Esophagus (tissue), 2 donors: ENCODE data around the gene SI. TPM values are rescaled to one million over a fixed set of nuclear protein-coding genes. Genes with fewer than 3 reads are reported as not detected.

Experiments
- H3K27ac ChIP-seq, 2 donors: one replicate each; pipeline ENCODE4 v1.5.1; 2013; ENCODE audit warnings: low read depth in 2 of 2, mild to moderate bottlenecking in 2 of 2, inconsistent platforms in 1 of 2, low read length in 1 of 2, moderate library complexity in 1 of 2
- H3K27me3 ChIP-seq, 2 donors: one replicate each; pipeline ENCODE4 v1.6.1; 2013; ENCODE audit warnings: low read length in 2 of 2, control low read depth in 1 of 2, mild to moderate bottlenecking in 1 of 2; ENCODE audit not compliant: insufficient read depth in 2 of 2, control insufficient read depth in 1 of 2
- H3K36me3 ChIP-seq, 2 donors: one replicate each; pipeline ENCODE4 v1.6.1; 2013; ENCODE audit warnings: low read length in 1 of 2; ENCODE audit not compliant: control insufficient read depth in 2 of 2, insufficient read depth in 2 of 2
- H3K4me1 ChIP-seq, 2 donors: one replicate each; pipeline ENCODE4 v1.6.1; 2013; ENCODE audit warnings: low read length in 1 of 2; ENCODE audit not compliant: control insufficient read depth in 2 of 2, insufficient read depth in 2 of 2
- H3K4me3 ChIP-seq, 2 donors: one replicate each; pipeline ENCODE4 v1.5.1; 2013; ENCODE audit warnings: low read length in 2 of 2, mild to moderate bottlenecking in 2 of 2, low read depth in 1 of 2, moderate library complexity in 1 of 2
- H3K9me3 ChIP-seq, 2 donors: one replicate each; pipeline ENCODE4 v1.6.1; 2013; ENCODE audit warnings: mild to moderate bottlenecking in 2 of 2, low read depth in 1 of 2, low read length in 1 of 2, moderate library complexity in 1 of 2; ENCODE audit not compliant: control insufficient read depth in 2 of 2, insufficient read depth in 1 of 2
- WGBS, 2 donors: extraction: QIAGEN DNeasy Blood & Tissue Kit; methylation state at CpG; one replicate each; pipeline ENCODE4 v1.1.7; 2013; 5-methylcytosine and 5-hydroxymethylcytosine counted together
- polyA plus RNA-seq, 2 donors: library from polyadenylated mRNA; stranded (reverse); fragments of 200-250 nt; gene quantifications; one replicate each; pipeline ENCODE4 v1.2.3, GENCODE V29; 2013
- donor health status: healthy with polysubstance abuse.
- donor health status: Bipolar disorder and iron deficiency.

Gene SI
- under 1 TPM in 1 of 2 donors, not detected in 1; 0.04 TPM for polyA plus RNA-seq

DNA sequence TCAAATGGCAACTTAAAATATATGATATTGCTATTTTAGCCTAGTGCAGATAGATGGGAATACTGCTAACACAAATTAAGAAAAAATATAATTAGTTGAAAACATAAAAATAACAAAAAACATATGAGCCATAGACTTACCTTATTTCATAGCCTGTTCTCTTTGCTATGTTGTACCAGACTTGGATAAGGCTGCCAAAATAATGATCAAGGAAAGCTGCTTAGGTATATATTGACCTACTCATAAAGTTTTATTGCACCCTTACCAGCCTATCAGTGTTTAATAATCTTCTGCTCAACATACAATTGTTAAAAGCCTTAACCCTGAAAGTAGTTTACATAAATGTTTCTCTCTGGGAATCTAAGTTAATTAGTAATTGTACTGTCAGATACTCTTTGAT, at the start of gene SI:
Gene SI (minus strand): TSS at position 204 of the 400 bp plus-strand sequence. CDS start 2,484 bp downstream, outside the sequence.
- Histone ChIP-seq H3K27ac (no peak within 1 kb of the TSS), H3K4me3 (no peak within 1 kb of the TSS), H3K27me3 (no peaks in the 10 kb centered on the region)

DNA sequence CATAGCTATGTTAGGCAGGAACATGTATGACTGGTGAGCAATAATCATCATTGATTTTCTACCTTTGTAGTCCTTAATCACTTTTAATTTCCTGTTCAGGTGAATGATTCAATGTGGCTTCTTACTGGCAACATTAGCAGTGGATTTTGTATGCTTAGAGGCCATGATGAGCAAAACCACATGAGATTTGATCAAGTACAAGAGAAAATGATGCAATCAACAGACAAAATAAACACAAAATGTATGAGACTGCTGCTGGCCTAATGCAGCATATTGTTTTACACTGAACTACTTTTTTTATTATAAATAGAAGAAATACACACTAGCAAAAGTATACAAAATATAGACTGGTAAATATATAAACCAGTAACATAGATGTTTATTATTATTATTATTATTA, 47.5 kb upstream of the SI start:
- H3K4me3 ChIP-seq: no peak overlapping the region
- no peaks in the 10 kb centered on the region for H3K36me3 ChIP-seq
- H3K9me3 ChIP-seq: no peaks in the 10 kb centered on the region
- no peaks in the 10 kb centered on the region for H3K4me1 ChIP-seq
- no peak overlapping the region for H3K27ac ChIP-seq
- no peaks in the 10 kb centered on the region for H3K27me3 ChIP-seq

More for the DNA sequence above, at the start of gene SI:
- Histone ChIP-seq H3K9me3 (no peaks in the 10 kb centered on the region), H3K4me1 (no peaks in the 10 kb centered on the region), H3K36me3 (no peaks in the 10 kb centered on the region)

DNA sequence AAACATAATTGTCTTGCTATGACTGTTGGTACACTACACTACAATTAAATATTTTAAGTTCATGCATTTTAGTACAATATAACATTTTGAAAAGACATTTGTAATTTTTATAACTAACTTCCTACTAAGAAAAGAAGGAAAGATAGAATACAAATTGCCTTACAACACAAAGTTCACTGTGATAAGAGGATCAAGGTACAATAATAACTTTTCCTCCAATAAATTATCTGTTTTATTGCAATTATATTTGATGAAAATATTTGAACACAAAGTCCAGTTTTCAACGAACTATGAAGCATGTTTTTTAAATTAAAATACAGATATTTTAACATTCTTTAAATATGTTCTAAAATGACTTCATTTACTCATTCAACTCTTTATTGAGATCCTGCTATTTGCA, 33.1 kb upstream of the SI start:
- H3K9me3 ChIP-seq: no peaks in the 10 kb centered on the region
- 44 to 59% methylated on average over 1 of the region's 1 CpG for WGBS, 2 donors
- no peak overlapping the region for H3K4me3 ChIP-seq
- no peaks in the 10 kb centered on the region for H3K36me3 ChIP-seq
- H3K4me1 ChIP-seq: no peaks in the 10 kb centered on the region
- H3K27me3 ChIP-seq: no peaks in the 10 kb centered on the region
- no peak overlapping the region for H3K27ac ChIP-seq

DNA sequence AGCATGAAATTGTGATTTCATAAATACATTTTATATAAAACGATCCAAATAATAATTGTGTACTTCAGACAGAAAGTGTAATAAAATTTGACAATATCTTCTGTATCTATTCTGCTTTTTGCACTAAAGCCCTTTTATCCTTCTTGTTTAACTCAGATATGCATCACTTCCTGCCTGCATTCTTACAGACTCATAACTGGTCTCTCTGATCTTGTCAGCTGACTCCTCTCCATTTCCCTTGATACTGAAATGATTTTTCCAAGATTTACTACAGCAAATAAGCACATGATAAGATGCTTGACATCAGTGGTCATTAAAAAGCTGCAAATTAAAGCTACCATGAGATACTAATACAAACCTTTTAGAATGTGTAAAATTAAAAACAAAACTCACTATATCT, 25.3 kb upstream of the SI start:
- Histone ChIP-seq H3K4me1 (no peaks in the 10 kb centered on the region), H3K27me3 (no peaks in the 10 kb centered on the region), H3K9me3 (no peaks in the 10 kb centered on the region), H3K36me3 (no peaks in the 10 kb centered on the region), H3K4me3 (no peak overlapping the region), H3K27ac (no peak overlapping the region)
- 69 to 88% methylated on average over 1 of the region's 1 CpG for WGBS, 2 donors

DNA sequence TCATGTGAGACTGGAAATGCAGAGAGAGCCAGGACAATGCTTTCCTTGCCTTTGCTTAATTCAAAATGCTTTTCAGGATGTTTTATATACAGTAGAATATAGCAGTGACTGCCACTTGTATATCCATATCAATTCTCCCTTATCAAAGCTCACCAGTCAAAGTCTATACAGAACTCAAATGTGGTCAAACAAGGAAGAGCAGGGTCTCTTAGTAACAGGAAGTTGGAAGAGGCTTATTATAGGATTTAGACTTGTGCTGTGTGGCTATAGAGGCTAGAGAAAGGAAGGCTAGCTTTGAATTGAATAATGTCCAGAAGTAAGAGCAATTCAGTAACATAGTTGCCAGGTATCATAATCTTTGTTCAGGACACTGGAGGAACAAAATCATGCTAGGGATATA, 4.4 kb upstream of the SI start:
- no peak overlapping the region for H3K4me3 ChIP-seq
- H3K4me1 ChIP-seq: no peaks in the 10 kb centered on the region
- no peaks in the 10 kb centered on the region for H3K36me3 ChIP-seq
- H3K27me3 ChIP-seq: no peaks in the 10 kb centered on the region
- no peak overlapping the region for H3K27ac ChIP-seq
- no peaks in the 10 kb centered on the region for H3K9me3 ChIP-seq

DNA sequence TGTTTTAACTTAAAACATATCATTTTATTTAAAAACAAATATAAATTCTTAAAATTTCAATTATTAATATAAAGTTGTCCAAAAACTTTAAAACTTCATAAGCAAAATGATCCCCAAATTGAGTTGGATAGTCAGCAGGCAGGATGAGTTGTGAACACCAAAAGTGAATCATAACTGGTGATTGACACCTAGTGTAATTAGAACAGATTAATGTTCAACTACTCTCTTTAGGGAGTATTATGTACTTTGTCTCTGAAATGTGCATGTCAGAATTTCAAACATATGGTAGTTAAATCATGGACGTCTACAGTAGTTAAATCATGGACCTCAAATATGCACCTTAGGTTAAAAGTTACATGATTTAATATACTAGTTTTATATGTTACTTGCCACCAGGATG, 2.9 kb upstream of the SI start:
- H3K4me3 ChIP-seq: no peak overlapping the region
- no peaks in the 10 kb centered on the region for H3K36me3 ChIP-seq
- whole genome bisulfite sequencing, 2 donors: 42 to 44% methylated on average over 1 of the region's 1 CpG
- no peaks in the 10 kb centered on the region for H3K9me3 ChIP-seq
- H3K27ac ChIP-seq: no peak overlapping the region
- H3K4me1 ChIP-seq: no peaks in the 10 kb centered on the region
- H3K27me3 ChIP-seq: no peaks in the 10 kb centered on the region

DNA sequence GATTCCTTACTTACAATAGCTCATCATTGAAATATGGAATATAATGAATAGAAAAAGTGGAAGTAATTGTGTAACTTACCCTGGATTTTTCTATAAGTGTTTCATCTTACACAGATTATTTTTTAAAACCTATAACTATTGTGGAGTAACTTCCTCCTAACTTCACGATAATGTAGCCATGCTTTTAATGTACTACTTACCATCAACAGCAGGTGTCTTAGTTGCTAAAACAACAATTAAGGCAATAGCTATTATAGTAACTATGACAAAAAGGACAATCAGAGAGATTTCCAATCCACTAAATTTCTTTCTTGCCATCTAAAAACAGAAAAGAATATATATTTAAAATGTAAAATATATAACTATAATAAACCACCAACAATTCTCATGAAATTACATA, 2.6 kb downstream of the SI start:
- Histone ChIP-seq H3K4me3 (no peak overlapping the region), H3K27ac (no peak overlapping the region), H3K36me3 (no peaks in the 10 kb centered on the region), H3K9me3 (no peaks in the 10 kb centered on the region), H3K4me1 (no peaks in the 10 kb centered on the region), H3K27me3 (no peaks in the 10 kb centered on the region)
- 38 to 62% methylated on average over 1 of the region's 1 CpG for WGBS, 2 donors

DNA sequence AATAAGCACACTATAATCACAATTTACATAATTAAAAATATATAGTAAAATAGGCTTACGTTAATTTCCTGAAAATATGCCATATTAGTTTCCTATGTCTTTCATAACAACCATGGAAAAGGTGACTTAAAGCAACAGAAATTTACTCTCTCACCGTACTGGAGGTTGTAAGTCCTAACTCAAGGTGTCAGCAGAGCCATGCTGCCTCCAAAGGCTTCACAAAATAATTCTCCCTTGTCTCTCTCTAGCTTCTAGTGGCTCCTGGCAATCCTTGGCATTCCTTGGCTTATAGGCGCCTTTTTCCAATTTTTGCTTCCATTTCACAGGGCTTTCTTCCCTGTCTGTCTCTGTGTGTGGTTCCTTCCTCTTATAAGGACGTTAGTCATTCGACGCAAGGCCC, 7.6 kb downstream of the SI start:
- 70 to 73% methylated on average over 6 of the region's 6 CpGs for WGBS, 2 donors
- Histone ChIP-seq H3K9me3 (no peaks in the 10 kb centered on the region), H3K4me1 (no peaks in the 10 kb centered on the region), H3K4me3 (no peak overlapping the region), H3K36me3 (no peaks in the 10 kb centered on the region), H3K27me3 (no peaks in the 10 kb centered on the region), H3K27ac (no peak overlapping the region)

DNA sequence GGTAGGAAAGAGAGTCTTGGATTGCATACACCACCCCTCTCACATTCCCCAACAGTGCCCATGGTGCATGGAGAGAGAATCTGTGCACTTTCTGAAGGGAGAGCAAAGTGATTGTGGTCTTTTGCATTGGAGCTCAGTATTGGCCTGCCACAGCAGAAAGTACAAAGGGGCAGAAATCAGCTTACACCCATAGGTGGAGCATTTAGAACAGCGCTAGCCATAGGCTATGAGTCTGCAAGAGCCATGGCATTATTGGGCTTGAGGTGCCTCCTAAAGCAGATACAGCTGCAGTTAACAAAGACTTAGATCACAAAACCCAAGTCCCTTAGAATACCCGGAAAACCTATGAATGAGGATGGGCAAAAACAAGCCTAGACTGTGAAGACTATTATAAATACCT, 21.8 kb downstream of the SI start:
- WGBS, 2 donors: 87 to 92% methylated on average over 2 of the region's 2 CpGs
- H3K27ac ChIP-seq: no peak overlapping the region
- no peak overlapping the region for H3K4me3 ChIP-seq
- H3K36me3 ChIP-seq: no peaks in the 10 kb centered on the region
- H3K9me3 ChIP-seq: no peaks in the 10 kb centered on the region
- H3K4me1 ChIP-seq: no peaks in the 10 kb centered on the region
- no peaks in the 10 kb centered on the region for H3K27me3 ChIP-seq

DNA sequence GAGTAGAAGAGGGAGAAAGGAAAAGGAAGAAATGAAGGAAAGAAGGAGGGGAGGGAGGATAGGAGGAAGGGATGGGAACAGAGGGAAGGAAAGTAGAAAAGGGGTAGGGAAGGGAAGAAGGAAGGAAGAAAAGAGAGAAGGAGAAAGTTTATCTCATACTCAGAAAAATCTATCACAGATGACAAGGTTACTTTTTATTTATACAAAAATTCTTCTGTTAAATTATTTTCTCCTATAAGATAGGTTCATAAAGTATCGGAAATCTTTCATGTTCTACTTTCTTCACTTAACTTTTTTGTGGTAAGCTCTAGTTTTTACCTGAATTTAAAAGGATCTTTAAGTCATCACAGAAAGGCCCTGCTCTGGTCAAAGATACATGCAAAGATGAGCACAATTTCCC, 38.1 kb downstream of the SI start:
- H3K27me3 ChIP-seq: no peaks in the 10 kb centered on the region
- H3K36me3 ChIP-seq: no peaks in the 10 kb centered on the region
- no peak overlapping the region for H3K27ac ChIP-seq
- no peaks in the 10 kb centered on the region for H3K9me3 ChIP-seq
- no peaks in the 10 kb centered on the region for H3K4me1 ChIP-seq
- no peak overlapping the region for H3K4me3 ChIP-seq
- 96 to 97% methylated on average over 1 of the region's 1 CpG for WGBS, 2 donors
